GM23248 (cell line): ENCODE measurements around the gene ICAM5.

Experiments
- EZH2 ChIP-seq: fragments of 200-600 bp; sonication (generic); IDR thresholded peaks from 2 replicates; pipeline ENCODE4 v1.6.1; 2018; ENCODE audit warnings: antibody characterized with exemption, mild to moderate bottlenecking; ENCODE audit not compliant: insufficient read depth, poor library complexity, severe bottlenecking
- EZH2phosphoT487 ChIP-seq: fragments of 200-600 bp; sonication (generic); IDR thresholded peaks from 2 replicates; pipeline ENCODE4 v1.6.1; 2018; ENCODE audit warnings: antibody characterized with exemption, moderate library complexity, mild to moderate bottlenecking, low read depth; ENCODE audit not compliant: insufficient read depth

GRCh38 chr19:10270180-10270615 lies 19.6 kb upstream of the ICAM5 start:
- TF ChIP-seq EZH2 (no peak), EZH2phosphoT487 (no peak)
